Activated naive CD4-positive, alpha-beta T cell (primary cell): ENCODE measurements around the gene POU1F1.
A peak's percentile ranks its signal among the peaks of the same experiment; 100 is the strongest.
"Not testable (repeated sequence)": the region's sequence is repeated elsewhere in the genome, so short reads cannot be mapped to it uniquely, and the experiment has no call there.

ENCODE experiments used
- DNase-seq, 4 experiments: peaks; one replicate each; lab custom pipeline; 2025; lab: John Stamatoyannopoulos, UW

The POU1F1 gene, protein sequence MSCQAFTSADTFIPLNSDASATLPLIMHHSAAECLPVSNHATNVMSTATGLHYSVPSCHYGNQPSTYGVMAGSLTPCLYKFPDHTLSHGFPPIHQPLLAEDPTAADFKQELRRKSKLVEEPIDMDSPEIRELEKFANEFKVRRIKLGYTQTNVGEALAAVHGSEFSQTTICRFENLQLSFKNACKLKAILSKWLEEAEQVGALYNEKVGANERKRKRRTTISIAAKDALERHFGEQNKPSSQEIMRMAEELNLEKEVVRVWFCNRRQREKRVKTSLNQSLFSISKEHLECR

DNA sequence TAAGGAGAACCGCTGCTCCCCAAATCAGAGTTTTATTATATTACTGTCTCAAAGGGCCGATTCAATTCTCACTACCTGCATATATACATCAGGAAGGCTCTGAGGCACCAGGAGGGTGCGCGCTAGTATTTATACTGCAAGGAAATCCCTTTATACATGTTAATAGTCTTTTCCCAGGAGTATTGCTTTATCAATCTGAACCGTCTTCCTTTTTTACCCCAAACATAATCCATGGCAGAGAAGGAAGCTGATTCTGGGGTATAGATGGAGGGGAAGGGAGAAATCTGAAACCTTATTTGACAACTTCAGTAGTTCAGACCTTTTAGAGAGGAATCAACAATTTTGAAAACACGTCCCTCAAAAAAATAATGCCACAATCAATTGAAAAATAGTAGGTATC is at the start of gene POU1F1:
Gene POU1F1 (minus strand): TSS at position 101 of the 400 bp plus-strand sequence. CDS start 122 bp downstream, outside the sequence.
- no peak for DNase-seq

DNA sequence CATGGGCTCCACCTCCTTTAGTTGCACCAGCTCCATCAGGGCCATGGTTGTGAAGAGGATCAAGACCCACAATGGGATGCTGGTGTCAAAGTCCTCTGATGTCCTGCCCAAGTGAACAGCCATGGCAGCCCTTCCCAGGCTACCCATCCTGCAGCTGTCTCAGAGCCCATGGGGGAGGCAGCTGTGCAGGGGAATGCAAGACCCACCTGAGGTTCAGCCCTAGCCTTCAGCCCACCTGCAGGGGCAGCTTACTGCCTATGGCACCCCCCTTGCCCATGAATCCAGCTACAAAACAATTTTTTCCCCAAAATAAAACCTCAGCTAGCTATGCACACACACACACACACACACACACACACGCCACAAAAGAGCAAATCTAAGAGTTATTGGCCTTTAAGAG is 48.2 kb upstream of the POU1F1 start:
- no peak for DNase-seq

DNA sequence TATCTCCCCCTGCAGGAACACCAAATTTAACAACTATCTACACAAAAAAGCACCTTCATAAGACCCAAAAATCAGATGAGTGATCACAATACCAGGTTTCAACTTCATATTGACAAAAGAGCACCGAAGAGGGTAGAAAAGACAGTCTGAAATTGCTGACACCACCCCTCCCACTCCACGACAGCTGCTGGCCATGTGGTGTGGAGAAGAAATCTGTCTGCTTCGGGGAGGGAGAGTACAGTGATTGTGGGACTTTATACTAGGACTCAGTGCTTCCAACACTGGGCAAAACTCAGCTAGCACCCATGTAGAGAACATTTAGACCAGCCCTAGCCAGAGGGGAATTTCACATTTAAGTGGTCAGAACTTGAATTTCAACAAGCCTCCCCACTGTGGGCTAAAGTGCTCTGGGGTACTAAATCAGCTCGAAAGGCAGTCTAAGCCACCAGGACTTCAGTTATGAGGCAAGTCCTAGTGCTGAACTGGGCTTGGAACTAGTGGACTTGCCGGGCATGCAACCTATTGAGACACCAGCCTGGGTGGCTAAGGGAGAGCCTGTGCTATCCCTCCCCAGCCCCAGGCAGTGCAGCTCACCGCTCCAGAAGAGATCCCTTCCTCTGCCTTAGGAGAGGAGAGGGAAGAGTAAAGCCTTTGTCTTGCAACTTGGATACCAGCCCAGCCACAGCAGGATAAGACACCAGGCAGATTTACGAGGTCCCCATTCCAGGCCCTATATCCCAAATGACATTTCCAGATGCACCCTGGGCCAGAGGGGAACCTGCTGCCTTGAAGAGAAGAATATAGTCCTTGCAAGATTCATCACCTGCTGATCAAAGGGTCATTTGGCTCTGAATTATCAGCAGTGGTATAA is 44.6 kb upstream of the POU1F1 start:
- no peak for DNase-seq

DNA sequence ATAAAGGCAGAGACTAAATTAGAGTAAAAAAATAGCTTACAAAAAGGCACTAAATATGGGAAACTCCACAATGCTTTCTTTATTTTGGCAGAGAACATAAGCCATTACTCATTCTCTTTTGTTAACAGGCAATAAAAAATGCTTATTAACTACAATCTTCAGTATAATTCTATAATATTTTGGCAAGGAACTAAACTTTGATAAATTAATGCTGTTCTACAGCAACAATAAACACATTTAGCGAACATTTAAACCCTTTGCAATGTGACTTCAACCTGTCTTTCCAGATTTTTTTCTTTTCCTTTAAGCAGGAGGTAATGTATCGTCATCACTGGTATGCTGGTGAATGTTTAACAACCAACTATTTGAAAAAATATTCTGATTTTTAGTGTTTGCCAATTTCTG is 42.2 kb upstream of the POU1F1 start:
- DNase-seq: no peak

DNA sequence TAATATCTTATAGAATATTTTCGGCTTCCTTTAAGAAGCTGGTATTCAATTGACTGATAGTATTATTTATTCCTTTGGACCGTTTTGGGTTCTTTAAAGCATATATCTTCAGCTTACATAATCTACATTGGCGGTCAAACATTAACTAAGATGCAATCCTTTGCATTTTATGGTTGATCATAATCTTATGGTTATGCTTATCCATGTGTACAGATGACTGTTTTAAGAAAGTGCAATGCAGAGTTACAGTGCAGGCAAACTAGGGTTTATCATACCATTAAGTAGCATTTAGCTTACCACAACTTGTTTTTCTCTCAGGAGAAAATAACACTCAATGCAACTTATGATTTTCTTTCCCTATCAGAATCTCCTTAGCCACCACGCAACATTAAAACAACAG is 41.4 kb upstream of the POU1F1 start:
- DNase-seq: no peak

DNA sequence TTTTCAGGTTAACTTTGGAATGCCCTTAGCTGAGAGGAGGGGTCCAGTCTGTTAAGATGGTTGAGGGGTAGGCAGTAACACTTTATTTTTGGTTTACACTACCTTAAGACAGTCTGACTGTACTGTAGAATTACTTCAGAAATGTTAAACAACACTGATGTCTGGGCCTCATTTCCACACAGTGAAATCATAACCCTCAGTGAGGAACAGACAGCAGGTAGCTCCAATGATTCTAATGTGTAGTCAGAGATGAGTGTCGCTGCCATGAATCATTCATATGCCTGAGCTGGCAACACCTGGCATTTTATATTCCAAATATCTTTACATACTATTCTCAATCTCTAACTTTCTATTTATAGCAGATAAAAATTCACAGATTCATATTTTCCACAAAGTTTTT is 37.3 kb upstream of the POU1F1 start:
- DNase-seq: no peak

DNA sequence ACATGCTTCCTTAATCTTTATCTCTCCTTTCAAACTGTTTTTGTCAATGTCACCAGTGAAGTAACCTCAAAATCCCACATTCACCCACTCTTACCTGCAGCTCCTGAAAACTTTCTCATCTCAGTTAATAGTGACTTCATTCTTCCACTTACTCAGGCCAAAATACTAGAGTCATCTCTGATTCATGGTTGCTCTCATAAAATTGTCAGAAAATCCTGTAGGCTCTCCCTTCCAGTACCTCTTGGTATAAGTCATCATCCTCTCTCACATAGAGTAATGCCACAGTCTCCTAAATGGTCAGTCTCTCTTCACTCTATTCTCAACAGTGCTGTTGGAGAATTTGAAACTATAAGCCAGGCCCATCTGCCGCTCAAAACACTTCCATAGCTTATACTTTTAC is 34.9 kb upstream of the POU1F1 start:
- DNase-seq: no peak

DNA sequence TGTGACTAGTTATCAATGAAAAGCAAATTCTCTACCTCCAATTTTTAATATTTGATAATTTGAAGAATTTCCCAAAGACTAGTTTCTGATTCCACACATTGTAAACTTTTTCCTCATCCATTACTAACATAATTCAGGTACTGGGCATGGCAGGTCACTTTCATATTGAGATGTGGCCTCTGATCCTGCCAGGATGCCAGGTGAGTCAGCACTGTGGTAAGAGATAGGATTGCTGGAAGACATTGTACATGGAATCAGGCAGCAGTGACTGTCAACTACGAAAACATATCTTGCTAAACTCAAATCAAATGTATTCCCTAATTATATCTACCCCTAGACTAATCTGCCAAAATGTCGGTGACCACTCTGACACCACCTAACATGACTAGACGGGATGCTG is 33.2 kb upstream of the POU1F1 start:
- no peak for DNase-seq

DNA sequence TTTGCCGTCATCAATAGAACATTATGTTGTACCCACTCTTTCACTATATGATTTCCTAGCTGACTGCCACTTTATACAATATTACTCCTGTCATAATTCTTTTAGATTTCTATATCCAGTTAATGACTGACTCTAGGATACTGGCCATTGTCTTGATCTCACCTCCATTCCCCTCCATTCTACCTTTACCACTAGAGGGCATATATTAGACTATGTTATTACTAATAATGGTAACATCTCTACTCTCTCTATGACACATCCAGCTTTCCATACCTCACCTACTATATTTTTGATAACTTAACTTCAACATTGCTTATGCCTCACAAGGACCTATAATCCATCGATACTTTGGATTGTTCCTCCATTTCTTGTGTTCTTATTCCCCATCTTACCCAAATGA is 31.4 kb upstream of the POU1F1 start:
- DNase-seq: no peak

DNA sequence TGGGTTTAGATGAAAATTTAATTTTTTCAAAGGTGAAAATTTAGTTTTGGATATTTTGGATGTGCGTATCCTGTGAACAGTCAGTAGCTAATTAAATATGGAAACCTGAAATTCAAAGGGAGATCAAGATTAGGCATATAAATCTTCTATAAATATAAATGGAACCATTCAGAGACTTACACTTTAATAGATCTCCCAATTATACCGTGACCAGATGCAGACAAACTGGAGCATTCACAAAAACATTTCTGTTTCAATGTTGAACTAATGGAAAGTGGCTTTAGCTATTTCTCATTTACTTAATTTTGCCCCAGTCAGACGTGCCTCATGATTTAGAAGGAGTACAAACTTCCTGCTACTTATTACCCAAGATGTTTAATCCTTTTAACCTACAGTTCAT is 29.1 kb upstream of the POU1F1 start:
- no peak for DNase-seq

DNA sequence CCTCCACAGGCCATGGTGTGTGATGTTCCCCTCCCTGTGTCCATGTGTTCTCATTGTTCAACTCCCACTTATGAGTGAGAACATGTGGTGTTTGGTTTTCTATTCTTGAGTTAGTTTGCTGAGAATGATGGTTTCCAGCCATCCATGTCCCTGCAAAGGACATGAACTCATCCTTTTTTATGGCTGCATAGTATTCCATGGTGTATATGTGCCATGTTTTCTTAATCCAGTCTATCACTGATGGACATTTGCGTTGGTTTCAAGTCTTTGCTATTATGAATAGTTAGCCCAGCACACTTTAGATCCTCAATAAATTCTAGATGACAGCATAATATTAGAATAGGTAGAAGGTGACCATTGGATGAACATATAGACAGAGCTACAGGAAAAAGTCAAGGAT is 28.6 kb upstream of the POU1F1 start:
- not testable (repeated sequence) for DNase-seq

DNA sequence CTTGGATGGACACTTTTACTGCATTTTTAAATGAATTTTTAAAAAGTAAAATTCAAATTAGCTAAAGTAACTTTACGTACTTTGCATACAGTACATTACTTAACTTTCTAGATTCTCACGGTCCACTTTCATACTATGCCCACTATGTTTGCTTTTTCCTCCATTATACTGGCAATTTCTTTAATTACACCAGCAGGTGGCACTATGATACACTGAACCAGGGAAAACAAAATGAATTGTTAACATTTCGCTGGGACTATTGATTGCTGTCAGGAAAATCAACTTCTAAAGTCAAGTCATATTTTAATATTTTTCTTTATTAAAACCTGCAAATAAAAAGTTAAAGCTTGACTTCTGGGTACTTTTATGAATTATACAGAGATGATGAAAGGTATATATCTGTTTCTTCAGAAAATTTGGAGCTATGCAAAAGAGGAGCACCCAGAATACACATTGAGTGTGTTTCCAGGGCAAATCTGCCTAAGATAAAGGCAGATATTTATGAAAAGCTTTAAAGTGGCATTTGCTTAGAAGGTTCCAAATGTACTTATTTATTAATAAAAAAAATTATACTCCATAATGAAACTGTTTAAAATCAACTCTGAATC is 21.8 kb upstream of the POU1F1 start:
- no peak for DNase-seq

DNA sequence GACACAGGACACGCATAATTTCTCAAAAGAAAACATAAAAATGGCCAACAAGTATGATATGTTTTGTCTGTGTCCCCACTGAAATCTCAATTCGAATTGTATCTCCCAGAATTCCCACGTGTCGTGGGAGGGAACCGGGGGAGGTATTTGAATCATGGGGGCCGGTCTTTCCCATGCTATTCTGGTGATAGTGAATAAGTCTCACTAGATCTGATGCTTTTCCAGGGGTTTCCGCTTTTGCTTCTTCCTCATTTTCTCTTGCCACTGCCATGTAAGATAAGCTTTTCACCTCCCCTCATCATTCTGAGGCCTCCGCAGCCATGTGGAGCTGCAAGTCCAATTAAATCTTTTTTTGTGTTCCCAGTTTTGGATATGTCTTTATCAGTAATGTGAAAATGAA is 12.1 kb upstream of the POU1F1 start:
- no peak for DNase-seq

DNA sequence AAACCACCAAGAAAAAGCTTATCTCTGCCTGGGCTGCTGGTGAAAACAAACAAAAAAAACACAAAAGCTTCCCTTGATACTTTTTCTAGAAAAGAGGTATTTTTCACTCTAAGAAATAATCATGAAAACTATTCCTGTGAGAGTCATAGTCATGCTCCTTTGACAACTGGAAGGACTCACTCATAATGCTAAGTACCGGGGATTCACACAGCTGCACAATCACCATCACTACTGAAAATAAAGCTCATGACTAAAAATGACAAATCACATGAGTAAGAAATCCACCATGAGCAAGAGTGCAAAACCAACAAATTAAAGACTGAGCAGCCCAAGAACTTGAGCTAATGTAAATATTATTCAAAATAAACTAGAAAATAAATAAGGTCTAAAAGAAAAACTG is 10.6 kb upstream of the POU1F1 start:
- DNase-seq: no peak

DNA sequence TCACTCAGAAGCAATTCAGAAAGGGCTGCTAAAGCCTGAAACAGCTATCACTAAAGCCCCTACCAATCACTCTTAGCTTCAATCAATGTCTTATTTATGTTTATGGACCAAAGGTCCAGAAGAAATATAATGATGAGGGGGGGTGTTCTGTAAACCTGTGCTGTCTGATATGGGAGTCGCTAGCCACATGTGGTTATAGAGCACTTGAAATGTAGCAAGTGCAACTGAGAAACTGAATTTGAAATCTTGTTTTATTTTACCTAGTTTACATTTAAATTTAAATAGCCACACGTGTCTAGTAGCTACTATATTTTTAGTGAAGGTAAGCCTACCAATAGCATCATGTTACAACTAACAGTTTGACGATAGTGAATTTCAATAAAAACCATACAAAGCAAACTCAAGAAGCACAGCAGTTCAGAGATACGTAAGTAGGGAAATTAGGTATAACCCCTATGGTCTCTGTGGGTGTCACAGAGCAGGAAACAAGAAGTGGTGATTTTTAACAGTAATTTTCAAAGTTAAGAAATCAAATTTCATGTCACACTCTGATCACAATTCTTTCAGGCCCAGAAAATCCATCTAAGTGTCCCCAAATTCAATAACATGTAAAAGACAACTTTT is 3.6 kb downstream of the POU1F1 start:
- DNase-seq: no peak

DNA sequence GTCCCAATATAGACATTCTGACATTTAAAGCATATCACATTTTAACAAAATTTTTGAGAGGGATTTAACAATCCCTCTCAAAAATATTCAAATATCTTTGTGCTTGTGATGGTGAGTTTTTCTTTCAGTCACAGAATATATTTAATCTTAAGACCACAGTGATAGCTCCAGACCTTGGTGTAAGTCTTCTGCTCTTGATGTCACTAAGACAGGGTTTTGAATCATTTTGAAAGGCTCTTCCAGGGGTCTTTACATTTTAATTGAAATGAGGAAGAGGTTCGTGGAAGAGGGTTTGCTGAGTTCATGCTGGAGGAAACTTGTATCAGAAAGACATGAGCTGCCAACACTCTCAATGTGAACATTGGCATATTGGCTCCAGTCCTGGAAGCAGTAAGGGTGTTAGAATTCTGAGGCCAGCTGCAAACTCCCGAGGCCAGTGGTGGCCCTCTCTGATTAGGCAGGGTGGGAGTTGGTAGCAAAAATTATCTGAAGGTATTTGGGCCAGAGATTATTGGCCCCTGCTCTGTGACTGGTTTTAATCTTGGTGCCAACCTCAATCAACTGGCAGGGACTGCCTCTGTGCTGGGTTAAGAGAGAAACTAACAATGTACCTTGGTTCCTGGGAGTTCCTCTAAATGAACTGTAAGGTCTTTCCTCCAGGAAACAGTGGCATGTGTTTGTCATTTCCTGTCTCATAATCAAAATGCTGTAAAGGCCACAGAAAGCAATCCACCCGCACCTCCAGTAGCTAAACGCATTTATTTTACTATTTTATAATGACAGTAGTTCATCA is 5.3 kb downstream of the POU1F1 start:
- no peak for DNase-seq

DNA sequence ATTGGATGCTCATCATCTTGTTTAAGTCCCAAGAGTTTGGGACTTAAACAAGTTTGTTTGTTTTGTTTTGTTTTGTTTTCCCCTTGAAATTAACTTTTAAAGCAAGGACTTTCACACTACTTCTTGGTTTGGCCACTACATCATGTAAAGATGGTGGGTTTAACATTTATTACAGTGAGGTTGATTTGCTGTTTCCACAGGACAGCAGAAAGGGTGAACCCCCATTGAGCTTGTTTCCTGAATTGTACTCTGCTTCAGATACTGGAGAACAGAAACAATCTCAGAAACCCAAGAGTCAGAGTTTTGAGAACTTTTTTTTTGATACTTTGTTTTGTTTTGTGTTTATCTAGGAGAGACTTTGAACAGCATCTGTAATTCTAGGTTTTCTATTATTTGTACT is 6.7 kb downstream of the POU1F1 start:
- no peak for DNase-seq

DNA sequence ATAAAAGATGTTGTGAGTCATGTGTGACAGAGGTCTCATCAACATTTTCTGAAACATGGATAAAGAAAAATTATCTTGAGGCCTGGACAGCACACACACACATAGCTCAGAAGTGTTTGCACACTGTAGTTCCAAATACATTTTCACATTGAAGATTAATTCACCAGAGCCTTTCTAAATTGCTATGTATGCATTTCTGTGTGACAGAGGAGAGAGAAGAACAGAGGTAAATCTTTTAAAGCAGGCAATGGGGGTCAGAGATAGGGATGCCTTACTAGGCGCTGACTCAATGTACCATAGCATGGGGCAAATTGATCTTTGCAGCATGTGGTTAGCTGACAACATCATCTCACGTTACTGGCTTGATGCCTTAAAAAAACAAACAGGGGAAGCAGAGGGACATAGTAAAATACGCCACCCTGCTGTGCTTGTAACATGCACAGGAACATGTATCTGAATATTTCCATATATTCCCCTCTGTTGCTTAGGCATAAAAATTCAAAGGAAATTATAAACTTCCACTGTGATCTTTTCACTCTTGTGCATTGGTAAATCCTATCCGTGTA is 7.7 kb downstream of the POU1F1 start:
- no peak for DNase-seq

DNA sequence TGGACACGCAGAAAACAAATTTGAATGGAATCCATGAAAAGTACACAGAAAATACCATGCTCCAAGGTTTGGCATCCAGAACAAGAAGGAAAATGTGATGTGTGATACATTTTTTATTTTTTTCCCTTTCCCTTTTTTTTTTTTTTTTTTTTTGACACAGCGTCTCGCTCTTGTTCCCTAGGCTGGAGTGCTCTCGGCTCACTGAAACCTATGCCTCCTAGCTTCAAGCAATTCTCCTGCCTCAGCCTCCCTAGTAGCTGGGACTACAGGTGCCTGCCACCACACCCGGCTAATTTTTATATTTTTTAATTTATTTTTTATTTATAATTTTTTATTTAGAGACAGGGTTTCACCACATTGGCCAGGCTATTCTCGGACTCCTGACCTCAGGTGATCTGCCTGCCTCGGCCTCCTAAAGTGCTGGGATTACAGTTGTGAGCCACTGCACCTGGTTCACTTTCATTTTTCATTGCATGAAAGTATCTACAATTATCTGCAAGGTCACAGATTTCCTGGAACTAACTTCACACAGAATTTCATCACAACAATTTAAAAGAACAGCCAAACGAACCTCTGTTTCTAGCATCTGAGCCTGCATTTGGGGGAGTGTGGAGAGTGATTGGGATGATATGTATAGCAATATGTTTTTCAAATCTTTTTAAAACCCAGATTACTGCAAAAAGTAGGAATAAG is 8.3 kb downstream of the POU1F1 start:
- no peak for DNase-seq

DNA sequence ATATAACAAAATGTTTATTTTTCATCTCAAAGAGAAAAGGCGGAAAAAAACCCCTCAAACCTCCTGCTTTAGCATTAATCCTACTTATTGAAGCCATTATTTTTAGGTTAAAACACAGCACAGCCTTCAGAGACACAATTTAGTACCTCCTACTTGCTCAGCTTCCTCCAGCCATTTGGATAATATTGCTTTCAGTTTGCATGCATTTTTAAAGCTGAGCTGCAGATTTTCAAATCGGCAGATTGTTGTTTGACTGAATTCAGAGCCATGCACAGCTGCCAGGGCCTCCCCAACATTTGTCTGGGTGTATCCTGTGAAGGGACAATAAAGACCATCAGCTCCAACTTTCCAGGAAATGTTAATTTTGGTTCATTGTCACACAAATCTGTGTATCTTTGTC is 14.5 kb downstream of the POU1F1 start:
- DNase-seq: no peak

DNA sequence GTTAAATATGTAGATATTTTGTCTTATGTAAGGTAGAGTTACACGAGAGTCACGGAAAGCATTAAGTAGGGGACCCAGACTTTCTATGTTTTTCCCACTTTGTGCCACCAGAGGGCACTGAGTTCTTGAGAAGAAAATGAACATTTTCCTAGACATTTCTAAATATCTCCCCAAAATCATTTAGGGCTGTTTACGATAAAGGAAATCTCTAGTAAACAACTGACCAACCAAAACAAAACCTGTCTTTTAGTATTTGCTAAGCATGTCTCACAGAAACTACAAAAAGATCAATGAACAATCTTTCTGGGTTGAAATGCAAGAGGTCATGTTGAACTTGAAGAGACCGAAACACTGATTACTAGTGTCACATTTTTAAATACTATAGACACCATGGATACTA is 16.1 kb downstream of the POU1F1 start:
- peak in 1 of 4 experiments; percentile 1 for DNase-seq
